GM04504 (cell line): ENCODE results near the gene ZBTB20.

Source experiments
- DNase-seq: peaks from one replicate; pipeline ENCODE4 v3.0.0-alpha.2; 2012; ENCODE audit warnings: low read depth

The ZBTB20 gene

GRCh38 chr3:114440700-114441099 lies 706.4 kb downstream of the ZBTB20 start:
- DNase-seq, result no peak

DNA sequence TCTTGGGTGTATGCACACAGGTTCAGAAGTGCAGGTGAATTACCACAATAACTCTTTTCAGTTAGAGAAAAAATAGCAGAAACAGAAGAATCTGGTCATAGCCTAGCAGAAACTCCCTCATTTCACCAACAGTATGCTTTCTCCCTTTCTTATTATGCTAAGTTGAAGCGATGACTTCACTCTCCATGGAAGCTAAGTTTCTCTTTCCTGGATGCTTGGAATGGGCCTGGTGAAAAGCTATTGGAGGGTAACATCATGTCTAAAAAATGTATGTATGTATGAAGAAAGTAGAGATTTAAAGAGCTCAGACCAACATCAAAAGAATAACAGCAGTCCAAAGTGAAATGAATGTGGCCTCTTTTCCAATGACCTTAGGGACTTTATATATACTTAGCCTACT lies 707.8 kb downstream of the ZBTB20 start:
- no peak for DNase-seq

DNA sequence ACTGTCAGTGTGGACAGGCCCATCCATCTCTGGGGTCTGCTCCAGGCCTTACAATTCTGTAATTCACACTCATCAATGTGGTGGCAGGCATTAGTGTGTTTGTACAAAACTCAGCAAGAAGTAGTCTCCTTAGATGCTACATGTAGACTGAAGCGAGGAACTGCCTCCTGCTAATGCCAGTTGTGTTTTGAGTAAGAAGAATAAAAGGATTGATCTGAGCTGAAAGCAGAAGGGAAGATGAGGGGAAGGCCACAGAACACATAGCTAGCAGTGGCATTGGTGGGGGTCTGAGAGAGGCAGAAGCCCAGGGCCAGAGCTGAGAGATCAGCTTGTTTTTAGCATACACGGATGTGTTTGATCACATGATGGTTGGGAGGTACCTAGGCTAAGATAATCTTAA lies 709.2 kb downstream of the ZBTB20 start:
- no peak for DNase-seq

- DNase-seq, result no peak
These were observed 710.9 kb downstream of the ZBTB20 start for GRCh38 chr3:114436182-114436581.

DNA sequence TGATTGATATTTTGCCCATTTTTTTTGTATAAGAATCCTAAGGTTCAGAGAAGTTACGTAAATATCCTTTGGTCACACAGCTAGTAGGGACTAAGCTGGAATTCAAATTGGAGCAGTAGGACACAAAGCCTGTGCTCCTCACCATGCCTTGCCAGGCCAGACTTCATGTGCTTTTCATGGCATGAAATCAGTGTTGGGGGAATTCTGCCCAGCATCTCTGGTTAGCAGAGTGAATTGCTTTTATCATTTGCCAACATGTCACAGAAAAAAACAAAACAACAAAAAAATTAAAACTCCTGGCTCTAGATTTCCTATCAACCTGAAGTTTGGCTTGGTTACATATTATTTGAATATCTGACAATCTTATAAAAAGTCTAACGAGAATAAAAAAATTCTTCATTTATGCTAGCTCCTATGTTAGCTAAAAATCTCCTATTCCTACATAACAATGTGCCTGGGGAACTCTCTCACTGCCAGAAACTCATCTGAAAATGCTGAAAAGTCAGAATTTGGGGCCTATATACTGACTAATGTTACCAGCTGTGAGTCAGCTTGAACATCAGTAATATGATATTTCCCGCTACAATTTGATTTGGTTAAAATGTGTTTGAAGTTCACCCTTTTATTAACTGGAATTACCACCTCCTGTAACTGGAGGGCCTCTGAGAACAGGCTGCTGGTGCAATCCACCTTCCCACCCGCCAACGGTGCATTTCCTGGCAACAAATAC lies 711.5 kb downstream of the ZBTB20 start:
- no peak for DNase-seq

DNA sequence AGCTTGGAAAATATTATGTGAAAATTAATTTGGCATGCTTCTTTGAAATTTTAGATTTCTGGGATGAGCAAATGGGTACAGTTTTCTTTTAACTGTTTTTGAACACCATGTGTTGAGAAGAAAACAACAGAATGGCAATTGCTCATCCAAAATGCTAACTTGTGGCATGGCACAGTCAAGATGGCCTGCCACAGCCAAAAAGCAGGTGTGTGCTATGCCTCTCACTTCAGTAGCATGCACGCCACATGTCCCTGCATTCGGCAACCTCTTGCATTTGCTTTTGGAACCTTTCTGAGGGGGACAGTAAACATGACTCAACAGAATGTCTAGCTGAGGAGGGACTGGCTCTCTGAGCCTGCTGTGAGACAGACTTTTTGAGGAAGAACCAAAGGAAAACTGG lies 714.8 kb downstream of the ZBTB20 start:
- DNase-seq, result no peak

DNA sequence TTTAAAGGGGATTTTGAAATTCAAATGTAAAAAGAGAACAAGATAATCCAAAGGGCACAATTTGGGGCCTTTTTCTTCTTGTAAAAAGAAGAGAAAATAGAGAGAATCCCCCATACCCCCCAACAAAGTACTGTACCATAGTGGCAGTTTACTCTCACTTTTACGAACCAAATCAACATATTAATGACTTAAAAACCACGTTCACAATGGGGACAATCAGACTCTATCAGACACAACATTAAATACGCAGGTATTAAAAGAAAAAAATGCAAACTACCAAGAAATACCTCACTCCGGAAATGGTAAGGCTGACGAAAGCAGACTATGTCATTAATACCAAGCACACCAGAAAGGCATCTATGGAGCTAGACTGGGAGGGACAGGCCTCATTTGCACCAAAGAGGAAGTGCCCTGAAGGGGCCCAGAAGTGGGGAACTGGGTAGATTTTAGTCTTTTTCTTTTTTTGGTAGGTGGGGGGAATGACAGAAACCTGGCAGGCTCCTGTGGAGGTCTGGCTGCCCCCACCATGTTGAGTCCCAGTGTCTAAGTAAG lies 719.0 kb downstream of the ZBTB20 start:
- no peak for DNase-seq

DNA sequence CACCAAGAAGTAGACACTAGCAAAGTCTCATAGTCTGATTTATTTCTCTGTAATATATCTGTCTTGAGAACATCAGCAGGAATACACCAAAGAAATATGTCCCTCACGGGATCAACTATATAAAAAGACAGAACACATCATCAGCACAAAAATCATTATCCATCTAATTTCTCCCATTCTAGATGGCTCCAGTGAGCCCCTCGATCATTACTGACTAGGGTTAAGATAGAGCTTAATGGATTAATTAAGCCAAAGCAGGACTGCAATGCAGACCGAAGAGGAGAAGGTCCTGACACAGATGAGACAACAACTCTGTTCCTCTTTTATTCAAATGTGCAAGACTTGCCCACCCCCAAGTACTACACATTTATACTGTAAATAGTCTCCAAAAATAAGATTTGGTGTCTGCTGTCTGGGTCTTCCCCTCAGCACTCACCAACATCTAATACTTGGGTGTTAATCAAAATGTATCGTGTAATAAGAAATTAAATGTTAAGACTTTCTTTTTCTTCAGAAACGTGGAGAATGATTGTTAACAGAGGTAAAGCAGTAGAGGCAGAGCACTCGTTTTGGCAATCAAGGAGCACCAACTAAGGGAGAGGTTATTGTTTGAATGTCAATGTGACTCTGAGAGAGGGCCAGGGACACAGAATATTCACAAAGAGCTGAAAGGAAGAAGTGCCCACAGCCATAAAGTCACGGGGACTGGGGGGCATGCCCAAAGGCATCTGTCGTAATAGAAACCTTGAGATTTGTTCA lies 719.6 kb downstream of the ZBTB20 start:
- DNase-seq, result no peak

DNA sequence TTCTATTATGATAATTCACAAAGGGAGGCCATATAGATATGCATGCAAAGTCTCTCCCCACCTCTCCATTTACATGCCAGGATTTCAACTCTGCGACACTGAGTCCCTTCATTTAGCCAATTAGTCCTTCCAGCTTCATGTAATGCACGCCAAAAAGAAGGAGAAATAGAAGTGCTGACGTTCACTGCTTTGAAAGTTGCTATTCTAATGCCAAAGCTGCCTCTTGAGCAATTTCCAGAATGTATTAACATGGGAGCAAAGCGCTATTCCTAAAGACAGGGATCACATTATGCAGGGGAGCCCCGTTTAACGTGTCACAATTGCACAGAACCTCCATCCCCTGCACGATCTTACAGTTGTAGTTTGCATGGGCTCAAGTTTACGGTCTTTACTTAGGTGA lies 722.8 kb downstream of the ZBTB20 start:
- DNase-seq, result no peak

DNA sequence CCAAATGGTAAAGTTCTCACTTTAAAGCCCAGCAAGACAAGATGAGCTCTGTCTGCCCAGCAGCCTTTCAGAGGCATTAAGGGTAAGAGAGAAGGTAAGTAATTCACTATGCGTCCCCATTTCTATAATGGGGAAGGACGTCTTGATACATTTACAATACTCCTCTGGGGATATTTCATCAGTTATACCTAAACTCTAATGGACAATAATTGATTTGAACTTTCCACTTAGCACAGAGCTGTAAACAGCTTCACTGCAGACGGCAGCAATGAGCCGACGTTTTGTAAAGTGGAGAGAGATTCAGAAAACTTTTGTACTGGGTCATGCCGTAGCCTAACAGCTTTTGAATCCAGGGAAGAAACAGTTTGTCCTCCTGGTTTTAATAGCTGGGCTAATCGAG lies 725.9 kb downstream of the ZBTB20 start:
- no peak for DNase-seq

GRCh38 chr3:114420072-114420471 lies 727.0 kb downstream of the ZBTB20 start:
- no peak for DNase-seq

GRCh38 chr3:114418724-114419543 lies 728.2 kb downstream of the ZBTB20 start:
- peak; percentile 90 for DNase-seq

DNA sequence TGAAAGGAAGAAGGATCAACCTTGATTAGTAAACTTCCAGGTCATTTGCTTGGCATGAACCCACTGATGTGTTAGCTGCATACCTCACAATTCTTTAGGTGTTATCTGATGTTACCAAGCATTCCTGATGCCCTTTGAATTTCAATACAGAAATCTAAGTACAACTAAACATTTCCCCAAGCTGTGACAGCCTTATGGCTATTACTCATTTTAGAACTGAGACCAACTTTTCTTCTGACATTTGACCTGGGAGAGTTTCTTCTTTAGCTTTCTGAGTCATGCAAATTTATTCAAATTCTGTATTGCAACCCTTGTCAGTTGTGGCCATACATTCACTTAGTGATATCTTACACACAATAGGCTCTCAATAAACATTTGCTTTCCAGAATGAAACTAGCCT lies 729.0 kb downstream of the ZBTB20 start:
- DNase-seq, result no peak

DNA sequence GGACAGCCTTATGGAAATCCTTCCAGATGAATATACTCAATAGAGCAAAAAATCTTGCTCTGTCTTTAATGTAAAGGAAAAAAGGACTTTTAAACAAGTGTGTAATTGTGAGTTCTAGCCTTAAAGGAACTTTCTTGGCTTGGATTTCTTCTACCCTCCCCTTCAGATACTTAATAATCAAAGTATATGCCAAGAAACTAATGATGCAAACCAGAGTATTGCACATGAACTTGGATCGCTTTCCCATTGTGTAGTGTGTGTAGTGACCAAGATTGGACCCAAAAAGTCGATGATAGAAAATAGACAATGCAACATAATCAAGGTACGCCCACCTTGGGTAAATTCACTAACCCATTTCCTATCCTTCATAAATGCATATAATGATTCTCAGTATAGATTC lies 729.4 kb downstream of the ZBTB20 start:
- DNase-seq, result no peak

- DNase-seq, result no peak
These were observed 729.8 kb downstream of the ZBTB20 start for GRCh38 chr3:114417265-114417664.

GRCh38 chr3:114411811-114412803 lies 735.0 kb downstream of the ZBTB20 start:
- no peak for DNase-seq

GRCh38 chr3:114411190-114411668 lies 735.9 kb downstream of the ZBTB20 start:
- DNase-seq, result no peak

DNA sequence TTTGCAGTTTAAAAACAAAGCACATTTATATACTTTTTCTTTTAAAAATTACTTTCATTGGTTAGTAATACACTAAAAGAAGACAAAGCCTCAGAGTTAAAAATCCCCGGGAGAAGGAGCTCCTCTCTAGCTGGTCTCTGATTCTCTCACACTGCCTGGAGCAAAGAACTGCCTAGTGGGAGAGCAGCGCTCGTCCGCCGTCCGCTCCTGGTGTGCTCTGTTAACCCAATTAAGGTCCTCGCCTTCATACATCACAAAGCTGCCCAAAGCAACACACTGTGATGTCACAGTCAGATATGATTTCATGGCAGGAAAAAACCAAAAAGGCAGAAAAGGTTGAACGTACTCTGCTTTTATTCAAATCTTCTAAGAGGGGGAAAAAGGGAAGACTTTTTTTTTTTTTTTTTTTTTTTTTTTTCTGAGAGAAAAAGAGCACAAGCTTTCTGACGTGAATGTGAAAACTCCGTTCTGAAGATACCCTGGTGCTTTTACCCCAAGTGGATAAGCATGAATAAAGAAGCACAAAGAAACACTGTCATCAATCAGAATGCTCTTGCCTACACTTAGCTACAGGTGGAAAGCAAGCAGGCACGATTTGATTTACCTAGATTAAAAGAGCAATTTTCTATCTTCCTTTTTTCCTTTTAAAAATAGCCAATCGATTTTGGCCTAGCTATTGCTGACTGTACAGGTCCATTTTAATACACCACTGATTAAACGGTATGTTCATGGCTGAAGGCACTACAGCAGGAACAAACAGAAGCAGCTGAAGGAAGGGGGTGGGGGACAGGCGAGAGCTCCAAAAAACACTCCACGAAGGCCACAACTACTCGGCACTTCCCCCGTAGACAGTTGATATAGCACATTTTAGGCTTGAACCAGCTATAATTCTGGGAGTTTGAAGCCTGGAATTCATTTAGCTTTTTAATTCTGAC lies 738.1 kb downstream of the ZBTB20 start:
- DNase-seq, result no peak

DNA sequence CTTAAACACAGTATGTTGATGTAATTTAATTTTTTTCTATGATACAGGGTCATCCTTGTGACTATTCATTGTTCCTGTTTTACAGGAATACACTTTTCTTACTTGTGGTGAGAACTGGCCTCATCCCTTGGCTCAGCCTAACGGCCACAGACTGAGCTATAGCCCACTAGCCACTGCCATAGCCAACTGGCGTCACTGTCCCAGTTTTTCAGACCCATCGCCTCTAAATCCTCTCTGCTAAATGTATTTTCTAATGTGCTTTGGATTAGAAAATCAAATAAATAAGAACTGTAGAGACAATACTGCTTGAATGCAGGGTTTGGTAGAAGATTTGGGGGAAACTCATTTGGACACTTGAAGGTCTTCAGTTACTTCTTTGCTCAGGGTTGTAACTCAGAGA lies 740.2 kb downstream of the ZBTB20 start:
- DNase-seq, result no peak

GRCh38 chr3:114406286-114406685 lies 740.8 kb downstream of the ZBTB20 start:
- peak; percentile 42 for DNase-seq
